Rectal smooth muscle tissue (tissue), 1 donor: ENCODE data around the gene PLEKHA6.

Experiments
- H3K27ac ChIP-seq: one replicate; pipeline ENCODE4 v1.7.0; 2013; ENCODE audit warnings: low read depth, low read length, inconsistent platforms
- H3K27me3 ChIP-seq: one replicate; pipeline ENCODE4 v1.7.0; 2013; ENCODE audit warnings: low read length; ENCODE audit not compliant: control insufficient read depth, insufficient read depth
- H3K36me3 ChIP-seq: one replicate; pipeline ENCODE4 v1.7.0; 2013; ENCODE audit warnings: low read length; ENCODE audit not compliant: control insufficient read depth, insufficient read depth
- H3K4me1 ChIP-seq: one replicate; pipeline ENCODE4 v1.7.0; 2013; ENCODE audit warnings: low read length; ENCODE audit not compliant: control insufficient read depth, insufficient read depth
- H3K4me3 ChIP-seq: one replicate; pipeline ENCODE4 v1.7.0; 2013; ENCODE audit warnings: low read length
- H3K9ac ChIP-seq: one replicate; pipeline ENCODE4 v1.7.0; 2013; ENCODE audit warnings: low read length

The PLEKHA6 gene

GRCh38 chr1:204293605-204294337, 66.0 kb downstream of the PLEKHA6 start:
- no peaks in the 10 kb centered on the region for H3K4me1 ChIP-seq
- no peak overlapping the region for H3K4me3 ChIP-seq
- peaks cover 4% of the 10 kb centered on the region for H3K27me3 ChIP-seq
- no peaks in the 10 kb centered on the region for H3K36me3 ChIP-seq
- H3K27ac ChIP-seq, result no peak overlapping the region
- no peak overlapping the region for H3K9ac ChIP-seq

GRCh38 chr1:204292740-204293139, 67.0 kb downstream of the PLEKHA6 start:
- H3K27me3 ChIP-seq, result peaks cover 4% of the 10 kb centered on the region
- H3K27ac ChIP-seq, result no peak overlapping the region
- H3K4me1 ChIP-seq, result no peaks in the 10 kb centered on the region

DNA sequence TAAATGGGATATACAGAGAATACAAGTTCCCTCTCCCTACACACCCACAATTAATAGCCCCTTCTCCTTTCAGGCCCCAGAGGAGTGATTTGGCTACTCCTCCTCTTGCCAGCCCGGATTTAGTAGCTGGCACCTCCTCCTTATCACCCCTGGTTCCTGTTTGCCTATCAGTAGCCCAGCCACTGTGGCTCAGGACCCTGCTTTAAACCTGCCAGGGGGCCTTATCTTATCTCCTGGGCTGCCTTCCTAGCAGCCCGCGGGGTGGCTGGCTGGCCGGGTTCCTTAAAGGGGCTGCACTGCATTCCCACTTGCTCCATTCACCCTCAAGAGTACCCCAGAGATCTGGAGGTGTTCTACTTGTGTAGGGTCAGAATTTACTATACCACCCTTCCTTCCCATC, 70.4 kb downstream of the PLEKHA6 start:
- Histone ChIP-seq H3K27ac (no peak overlapping the region), H3K4me3 (no peak overlapping the region), H3K9ac (no peak overlapping the region), H3K4me1 (no peaks in the 10 kb centered on the region), H3K36me3 (no peaks in the 10 kb centered on the region), H3K27me3 (peaks cover 4% of the 10 kb centered on the region)

More at GRCh38 chr1:204292740-204293139, 67.0 kb downstream of the PLEKHA6 start:
- Histone ChIP-seq H3K9ac (no peak overlapping the region), H3K4me3 (no peak overlapping the region), H3K36me3 (no peaks in the 10 kb centered on the region)

- Histone ChIP-seq H3K4me1 (no peaks in the 10 kb centered on the region), H3K4me3 (no peak overlapping the region), H3K36me3 (no peaks in the 10 kb centered on the region), H3K27ac (no peak overlapping the region), H3K9ac (no peak overlapping the region), H3K27me3 (peaks cover 4% of the 10 kb centered on the region)
Observed at GRCh38 chr1:204288021-204288588, 71.6 kb downstream of the PLEKHA6 start.

DNA sequence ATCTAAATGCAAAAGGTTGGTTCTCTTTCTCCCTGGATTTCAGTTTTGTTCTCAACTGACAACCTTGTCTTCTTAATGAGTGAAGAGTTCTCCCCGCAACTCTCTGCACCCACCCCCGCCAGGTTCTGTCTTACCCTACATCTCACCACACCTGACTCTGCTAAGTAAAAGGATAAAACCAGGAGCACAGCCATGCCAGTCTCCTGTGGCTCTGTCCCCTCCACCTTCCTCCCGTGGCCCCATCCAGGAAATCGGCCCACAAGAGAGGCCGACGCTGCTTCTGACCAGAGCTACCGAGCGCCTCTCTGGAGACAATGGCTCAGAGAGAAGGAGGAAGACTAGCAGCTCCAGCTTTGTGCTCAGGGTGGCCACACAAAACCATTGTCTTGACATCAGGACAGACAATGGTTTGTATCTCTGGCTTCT, 72.2 kb downstream of the PLEKHA6 start:
- Histone ChIP-seq H3K9ac (no peak overlapping the region), H3K27me3 (peaks cover 3% of the 10 kb centered on the region), H3K4me3 (no peak overlapping the region), H3K27ac (no peak overlapping the region), H3K4me1 (no peaks in the 10 kb centered on the region), H3K36me3 (no peaks in the 10 kb centered on the region)

GRCh38 chr1:204286831-204287421, 72.8 kb downstream of the PLEKHA6 start:
- H3K9ac ChIP-seq, result no peak overlapping the region
- no peak overlapping the region for H3K27ac ChIP-seq
- H3K4me3 ChIP-seq, result peak overlapping the region; percentile 44
- no peaks in the 10 kb centered on the region for H3K4me1 ChIP-seq
- H3K36me3 ChIP-seq, result no peaks in the 10 kb centered on the region
- H3K27me3 ChIP-seq, result no peaks in the 10 kb centered on the region

- no peak overlapping the region for H3K9ac ChIP-seq
- no peaks in the 10 kb centered on the region for H3K27me3 ChIP-seq
- H3K4me1 ChIP-seq, result no peaks in the 10 kb centered on the region
- no peak overlapping the region for H3K27ac ChIP-seq
- peak overlapping the region; percentile 44 for H3K4me3 ChIP-seq
- H3K36me3 ChIP-seq, result no peaks in the 10 kb centered on the region
Observed at GRCh38 chr1:204286315-204286714, 73.4 kb downstream of the PLEKHA6 start.

DNA sequence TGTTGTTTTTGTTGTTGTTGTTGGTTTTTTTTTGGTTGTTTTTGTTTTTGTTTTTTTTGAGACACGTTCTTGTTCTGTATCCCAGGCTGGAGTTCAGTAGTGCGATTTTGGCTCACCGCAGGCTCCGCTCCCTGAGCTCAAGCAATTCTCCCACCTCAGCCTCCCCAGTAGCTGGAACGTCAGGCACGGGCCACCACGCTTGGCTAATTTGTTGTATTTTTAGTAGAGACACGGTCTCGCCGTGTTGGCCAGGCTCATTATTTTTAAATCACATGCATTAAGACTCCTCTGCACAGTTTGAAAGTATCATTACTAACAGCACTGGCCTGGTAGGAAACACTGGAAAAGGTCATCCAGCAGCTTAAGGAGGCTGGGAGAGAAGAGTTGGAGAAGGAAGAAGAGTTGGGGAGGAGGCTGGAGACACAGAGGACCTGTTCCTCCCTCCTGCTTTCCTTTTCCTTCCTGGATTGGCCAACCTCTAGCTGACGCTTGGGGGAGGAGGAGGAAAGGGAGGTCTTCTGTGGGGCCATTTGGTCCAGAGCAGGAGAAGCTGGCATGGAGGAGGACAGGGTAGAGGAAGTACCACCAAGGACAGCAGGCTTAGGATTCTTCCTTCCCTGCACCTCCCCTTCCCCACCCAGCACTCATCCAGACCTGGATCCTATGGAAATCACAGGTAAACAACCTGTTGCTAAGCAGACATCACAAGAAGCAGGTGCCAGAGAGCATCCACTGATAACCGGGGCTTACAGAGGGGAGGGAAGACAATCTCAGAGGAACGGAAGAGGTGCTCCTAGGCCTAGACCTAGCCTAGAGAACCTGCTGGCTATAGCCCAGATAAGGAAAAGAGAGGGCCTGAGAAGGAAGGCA, 74.1 kb downstream of the PLEKHA6 start:
- no peaks in the 10 kb centered on the region for H3K27me3 ChIP-seq
- H3K4me3 ChIP-seq, result no peak overlapping the region
- no peak overlapping the region for H3K27ac ChIP-seq
- no peaks in the 10 kb centered on the region for H3K4me1 ChIP-seq
- H3K9ac ChIP-seq, result no peak overlapping the region
- no peaks in the 10 kb centered on the region for H3K36me3 ChIP-seq

GRCh38 chr1:204284929-204285328, 74.8 kb downstream of the PLEKHA6 start:
- Histone ChIP-seq H3K4me1 (no peaks in the 10 kb centered on the region), H3K9ac (no peak overlapping the region), H3K27ac (no peak overlapping the region), H3K4me3 (no peak overlapping the region), H3K27me3 (no peaks in the 10 kb centered on the region), H3K36me3 (no peaks in the 10 kb centered on the region)

GRCh38 chr1:204283711-204284651, 75.7 kb downstream of the PLEKHA6 start:
- Histone ChIP-seq H3K4me1 (no peaks in the 10 kb centered on the region), H3K4me3 (no peak overlapping the region), H3K27me3 (no peaks in the 10 kb centered on the region), H3K9ac (no peak overlapping the region), H3K27ac (no peak overlapping the region), H3K36me3 (no peaks in the 10 kb centered on the region)

- Histone ChIP-seq H3K4me1 (no peaks in the 10 kb centered on the region), H3K27ac (no peak overlapping the region), H3K27me3 (no peaks in the 10 kb centered on the region), H3K4me3 (no peak overlapping the region), H3K9ac (no peak overlapping the region), H3K36me3 (no peaks in the 10 kb centered on the region)
Observed at GRCh38 chr1:204282761-204283221, 76.9 kb downstream of the PLEKHA6 start.
